CD4-positive, alpha-beta T cell (primary cell): Measurements from ENCODE around the gene GPR4. TPM values are rescaled to one million over a fixed set of nuclear protein-coding genes. Genes with fewer than 3 reads are reported as not detected.

Experiments used
- ATAC-seq: fragments of 200-7000 bp; cut with Tn5 transposase; one replicate; pipeline ENCODE4 v1.10.0; 2022; ENCODE audit warnings: mild to moderate bottlenecking; ENCODE audit not compliant: poor library complexity
- CTCF ChIA-PET: fragments of 350-600 bp; sonication (Branson Sonifier 250); formaldehyde crosslinking; loops from one replicate; lab custom pipeline; 2021; ENCODE audit warnings: antibody characterized with exemption, inconsistent platforms; lab: Charles Lee
- POLR2A ChIA-PET: fragments of 350-600 bp; sonication (Branson Sonifier 250); formaldehyde crosslinking; loops from one replicate; lab custom pipeline; 2021; ENCODE audit warnings: antibody characterized with exemption, inconsistent platforms; lab: Charles Lee
- DNase-seq, 14 experiments: peaks; one replicate each; pipeline ENCODE4 v3.0.0-alpha.2; 2013 to 2020; ENCODE audit warnings: mixed read lengths in 2 of 14
- H3K27ac ChIP-seq, 2 donors: one replicate each; pipeline versions ENCODE4 v1.5.1 to v1.7.0; 2013; ENCODE audit warnings: low read length in 2 of 2, low read depth in 1 of 2, mild to moderate bottlenecking in 1 of 2
- H3K27me3 ChIP-seq, 2 experiments: 1 replicate in 1 of 2; 2 replicates in 1 of 2; pipeline versions ENCODE4 v1.6.1 to v1.7.0; 2013; ENCODE audit warnings: low read length in 2 of 2, control low read depth in 1 of 2, mild to moderate bottlenecking in 1 of 2, moderate library complexity in 1 of 2; ENCODE audit not compliant: insufficient read depth in 2 of 2, control insufficient read depth in 1 of 2
- H3K36me3 ChIP-seq: one replicate; pipeline ENCODE4 v1.6.1; 2013; ENCODE audit warnings: low read length, control low read depth; ENCODE audit not compliant: insufficient read depth
- H3K4me1 ChIP-seq: one replicate; pipeline ENCODE4 v1.6.1; 2013; ENCODE audit warnings: low read length, control low read depth; ENCODE audit not compliant: insufficient read depth
- H3K4me3 ChIP-seq: one replicate; pipeline ENCODE4 v1.5.1; 2013; ENCODE audit warnings: mild to moderate bottlenecking, low read length, moderate library complexity
- H3K9me3 ChIP-seq, 2 experiments: 1 replicate in 1 of 2; 2 replicates in 1 of 2; pipeline versions ENCODE4 v1.6.1 to v1.7.0; 2013; ENCODE audit warnings: low read length in 2 of 2, mild to moderate bottlenecking in 2 of 2, control low read depth in 1 of 2, moderate library complexity in 1 of 2; ENCODE audit not compliant: control insufficient read depth in 1 of 2, insufficient read depth in 1 of 2
- H3K27ac Mint-ChIP-seq: one replicate; pipeline ENCODE4 v1.8.0; 2020; ENCODE audit warnings: mixed read lengths
- H3K27me3 Mint-ChIP-seq: one replicate; pipeline ENCODE4 v1.8.0; 2021; ENCODE audit warnings: mixed read lengths
- H3K36me3 Mint-ChIP-seq: one replicate; pipeline ENCODE4 v1.8.0; 2021; ENCODE audit warnings: low read depth, mixed read lengths
- H3K4me1 Mint-ChIP-seq: one replicate; pipeline ENCODE4 v1.8.0; 2021; ENCODE audit warnings: low read depth, mixed read lengths
- H3K4me3 Mint-ChIP-seq: one replicate; pipeline ENCODE4 v1.8.0; 2020; ENCODE audit warnings: mild to moderate bottlenecking, mixed read lengths
- H3K9me3 Mint-ChIP-seq: one replicate; pipeline ENCODE4 v1.8.0; 2020; ENCODE audit warnings: mixed read lengths
- CTCF ChIP-seq: fragments of 200-600 bp; IDR thresholded peaks from one replicate; pipeline ENCODE4 v1.8.0; 2022; ENCODE audit warnings: antibody characterized with exemption, mild to moderate bottlenecking
- intact Hi-C, 2 experiments: fragments of 100-400 bp; cut with DNase I in 1 of 2; cut with micrococcal nuclease in 1 of 2; formaldehyde crosslinking; loops; one replicate each; pipeline versions ENCODE4 v1.15.1 to v1.9.0; 2023 to 2025; cut with DNase I, micrococcal nuclease
- total RNA-seq, 174 experiments: library from RNA in 2 of 174; stranded (reverse) in 2 of 174; gene quantifications; one replicate each; pipeline ENCODE4 v1.2.3 and lab custom pipeline; 2021 to 2026

Gene GPR4
- total RNA-seq, 2 experiments from 2014 or later, result not detected

DNA sequence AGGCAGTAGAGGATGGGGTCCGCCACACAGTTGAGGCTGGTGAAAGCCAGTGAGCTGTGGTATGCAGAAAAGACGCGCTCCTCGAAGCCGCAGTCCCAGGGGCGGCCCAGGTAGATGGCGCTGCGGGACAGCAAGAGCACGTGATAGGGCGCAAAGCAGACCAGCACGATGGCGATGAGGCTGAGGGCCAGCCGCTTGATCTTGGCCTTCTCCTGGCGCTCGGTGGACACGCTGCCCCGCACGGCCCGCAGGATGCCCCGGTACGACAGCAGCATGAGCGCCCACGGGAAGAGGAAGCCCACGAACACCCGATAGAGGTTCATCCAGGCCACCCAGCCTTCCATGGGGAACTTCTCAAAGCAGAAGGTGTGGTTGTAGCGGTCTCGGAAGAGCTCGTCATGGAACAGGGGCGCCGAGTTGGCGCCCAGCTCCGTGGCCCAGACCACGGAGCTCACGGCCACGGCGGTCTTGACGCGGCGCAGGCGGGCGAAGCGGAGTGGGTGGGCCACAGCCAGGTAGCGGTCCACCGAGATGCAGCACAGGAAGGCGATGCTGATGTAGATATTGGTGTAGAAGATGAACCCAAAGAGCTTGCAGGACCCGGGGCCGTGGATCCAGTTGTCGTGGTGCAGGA, 10.9 kb downstream of the GPR4 start:
- Histone ChIP-seq H3K4me3 (no peak overlapping the region), H3K27ac (no peak overlapping the region), H3K27me3 (peaks cover 20 to 21% of the 10 kb centered on the region in 2 experiments), H3K9me3 (peaks cover 0 to 16% of the 10 kb centered on the region in 2 experiments), H3K4me1 (peaks cover 5% of the 10 kb centered on the region), H3K36me3 (no peaks in the 10 kb centered on the region)
- DNase-seq, result peak in 9 of 14 experiments; percentile 13 to 65 (median 37)
- TF ChIP-seq CTCF, result no peak
- ChIA-PET POLR2A (interaction anchor here (1.1 kb wide), 1 partner anchor 122 kb away, joined by 3 read pairs; no protein-coding TSS in a partner anchor), CTCF (interaction anchor here (1.0 kb wide), 1 partner anchor 51 kb away, joined by 4 read pairs; no protein-coding TSS in a partner anchor)
- no peak overlapping the region for H3K27ac Mint-ChIP-seq
- peak; percentile 59 for ATAC-seq
- H3K27me3 Mint-ChIP-seq, result peaks cover 59% of the 10 kb centered on the region
- H3K9me3 Mint-ChIP-seq, result no peaks in the 10 kb centered on the region
- no peaks in the 10 kb centered on the region for H3K36me3 Mint-ChIP-seq
- H3K4me3 Mint-ChIP-seq, result no peak overlapping the region
- H3K4me1 Mint-ChIP-seq, result no peaks in the 10 kb centered on the region
- intact Hi-C loops, result no loop called here

DNA sequence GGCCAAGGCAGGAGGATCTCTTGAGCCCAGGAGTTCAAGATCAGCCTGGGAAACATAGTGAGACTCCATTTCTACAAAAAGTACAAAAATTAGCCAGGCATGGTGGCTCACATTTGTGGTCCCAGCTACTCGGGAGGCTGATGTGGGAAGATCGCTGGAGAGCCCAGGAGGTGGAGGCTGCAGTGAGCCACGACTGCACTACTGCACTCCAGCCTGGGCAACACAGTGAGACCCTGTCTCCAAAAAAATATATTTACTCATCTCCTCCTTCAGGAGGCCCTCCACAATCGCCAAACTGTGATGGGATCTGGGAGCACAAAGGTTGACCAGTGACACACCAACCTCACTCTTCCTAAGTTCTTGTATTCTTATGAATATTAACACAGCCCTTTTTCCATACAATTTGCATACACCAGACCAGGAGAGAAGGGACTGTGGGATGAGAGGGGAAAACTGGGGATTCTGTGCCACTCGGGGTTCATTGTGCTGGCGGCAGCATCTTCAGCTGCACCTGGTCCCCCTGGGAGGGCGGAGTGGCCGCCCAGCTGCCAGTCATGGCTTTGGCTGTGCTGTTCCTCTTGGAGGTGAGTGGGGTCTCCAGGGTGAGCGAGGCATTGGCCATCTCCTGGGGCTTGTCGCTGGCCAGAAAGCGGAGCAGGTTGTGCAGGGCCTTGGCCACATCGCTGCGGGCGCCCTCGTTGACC, 11.6 kb downstream of the GPR4 start:
- no peak for DNase-seq
- H3K27me3 ChIP-seq, result peaks cover 18 to 21% of the 10 kb centered on the region in 2 experiments
- H3K36me3 ChIP-seq, result no peaks in the 10 kb centered on the region
- Mint-ChIP-seq H3K4me3 (no peak overlapping the region), H3K27me3 (peaks cover 52% of the 10 kb centered on the region), H3K27ac (no peak overlapping the region), H3K9me3 (no peaks in the 10 kb centered on the region), H3K4me1 (peaks cover under 1% of the 10 kb centered on the region), H3K36me3 (no peaks in the 10 kb centered on the region)
- H3K4me1 ChIP-seq, result peaks cover 7% of the 10 kb centered on the region
- H3K9me3 ChIP-seq, result peaks cover 0 to 16% of the 10 kb centered on the region in 2 experiments
- intact Hi-C loops, result no loop called here
- no peak for ATAC-seq
- CTCF ChIA-PET, result interaction anchor here (1.0 kb wide), 1 partner anchor 52 kb away, joined by 4 read pairs; no protein-coding TSS in a partner anchor
- H3K4me3 ChIP-seq, result no peak overlapping the region
- POLR2A ChIA-PET, result interaction anchor here (1.1 kb wide), 1 partner anchor 121 kb away, joined by 3 read pairs; no protein-coding TSS in a partner anchor
- TF ChIP-seq CTCF, result no peak
- no peak overlapping the region for H3K27ac ChIP-seq

DNA sequence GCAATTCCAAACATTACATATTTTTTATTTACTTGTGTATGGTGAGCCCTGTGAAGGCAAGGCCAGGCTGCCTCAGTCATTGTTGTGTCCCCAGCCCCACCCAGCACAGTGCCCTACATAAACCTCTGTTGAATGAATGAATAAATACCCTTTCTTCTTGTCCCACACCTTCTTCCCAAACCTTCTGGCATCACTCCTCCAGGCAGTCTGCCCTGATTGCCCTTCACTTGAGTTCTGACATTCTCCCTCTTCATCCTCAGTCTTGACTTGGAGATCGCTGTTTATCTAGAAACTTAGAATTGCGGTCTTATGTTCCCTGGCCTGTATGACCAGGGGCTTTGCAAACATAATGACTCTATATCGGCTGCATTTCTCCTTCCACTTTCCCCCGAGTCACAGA, 12.2 kb downstream of the GPR4 start:
- H3K4me3 Mint-ChIP-seq, result no peak overlapping the region
- CTCF ChIA-PET, result no interaction called here
- POLR2A ChIA-PET, result no interaction called here
- H3K27ac ChIP-seq, result no peak overlapping the region
- peaks cover 8% of the 10 kb centered on the region for H3K4me1 Mint-ChIP-seq
- no peak overlapping the region for H3K4me3 ChIP-seq
- H3K27me3 Mint-ChIP-seq, result peaks cover 48% of the 10 kb centered on the region
- intact Hi-C loops, result loop anchor here in 1 of 2 experiments (10.0 kb wide), 2 partner anchors 105 to 165 kb away; partner anchors contain the start of genes ERCC1, QPCTL and SNRPD2
- peaks cover 15 to 21% of the 10 kb centered on the region in 2 experiments for H3K27me3 ChIP-seq
- TF ChIP-seq CTCF, result no peak
- ATAC-seq (no peak), DNase-seq (no peak)
- peaks cover 14% of the 10 kb centered on the region for H3K4me1 ChIP-seq
- no peaks in the 10 kb centered on the region for H3K36me3 ChIP-seq
- no peak overlapping the region for H3K27ac Mint-ChIP-seq
- H3K9me3 ChIP-seq, result peaks cover 0 to 16% of the 10 kb centered on the region in 2 experiments
- H3K36me3 Mint-ChIP-seq, result no peaks in the 10 kb centered on the region
- no peaks in the 10 kb centered on the region for H3K9me3 Mint-ChIP-seq
